GM19372 (cell line): ENCODE data around the gene SURF1.
"Not testable (repeated sequence)": the region's sequence is repeated elsewhere in the genome, so short reads cannot be mapped to it uniquely, and the experiment has no call there.

Source experiments
- ATAC-seq: cut with Tn5 transposase; IDR thresholded peaks from one replicate; pipeline ENCODE4 v1.9.1; 2021; ENCODE audit warnings: mild to moderate bottlenecking, low read depth, moderate library complexity; ENCODE audit not compliant: unreplicated experiment

SURF1 gene

DNA sequence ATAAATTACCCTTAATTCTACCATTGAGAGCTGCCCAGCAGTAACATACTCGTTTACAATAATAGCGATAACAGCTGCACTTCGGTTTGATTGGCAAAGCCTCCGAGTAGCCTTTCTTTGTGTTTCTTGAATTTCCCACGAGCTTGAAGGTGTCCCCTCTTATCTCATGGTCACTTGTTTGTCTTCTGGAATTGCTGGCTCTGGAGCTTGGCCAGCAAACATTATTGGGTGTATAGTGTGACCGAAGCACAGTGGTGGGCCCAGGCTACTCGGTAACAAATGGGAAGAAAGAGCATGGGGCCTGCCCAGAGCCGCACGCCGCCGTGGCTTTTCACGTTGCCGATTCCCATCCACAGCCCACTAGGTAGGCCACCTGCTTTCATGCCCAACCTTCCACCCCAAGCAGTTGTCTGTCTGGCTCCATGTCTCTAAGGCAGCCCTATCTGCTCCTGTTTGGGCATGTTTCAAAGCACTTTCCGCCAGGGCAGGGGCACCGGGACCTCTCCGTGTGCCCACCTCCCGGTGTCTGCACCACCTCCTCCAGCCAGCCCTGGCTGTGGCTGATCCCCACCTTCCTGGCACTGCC, 28.5 kb upstream of the SURF1 start:
- no peak for ATAC-seq

GRCh38 chr9:133383438-133383837, 27.2 kb upstream of the SURF1 start:
- no peak for ATAC-seq

DNA sequence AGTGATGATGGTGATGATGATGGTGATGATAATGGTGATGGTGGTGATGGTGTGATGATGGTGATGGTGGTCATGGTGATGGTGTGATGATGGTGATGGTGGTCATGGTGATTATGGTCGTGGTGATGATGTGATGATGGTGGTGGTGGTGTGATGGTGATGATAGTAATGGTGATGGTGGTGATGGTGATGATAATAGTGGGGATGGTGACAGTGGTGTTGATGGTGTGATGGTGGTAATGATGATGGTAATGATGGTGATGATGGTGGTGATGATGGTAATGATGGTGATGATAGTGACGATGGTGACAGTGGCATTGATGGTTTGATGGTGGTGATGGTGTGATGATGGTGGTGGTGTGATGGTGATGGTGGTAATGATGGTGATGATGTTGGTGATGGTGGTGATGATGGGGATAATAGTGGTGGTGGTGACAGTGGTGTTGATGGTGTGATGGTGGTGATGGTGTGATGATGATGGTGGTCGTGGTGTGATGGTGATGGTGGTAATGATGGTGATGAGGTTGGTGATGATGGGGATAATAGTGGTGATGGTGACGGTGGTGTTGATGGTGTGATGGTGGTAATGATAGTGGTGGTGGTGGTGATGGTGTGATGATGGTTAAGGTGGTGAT, 26.3 kb upstream of the SURF1 start:
- ATAC-seq: no peak

DNA sequence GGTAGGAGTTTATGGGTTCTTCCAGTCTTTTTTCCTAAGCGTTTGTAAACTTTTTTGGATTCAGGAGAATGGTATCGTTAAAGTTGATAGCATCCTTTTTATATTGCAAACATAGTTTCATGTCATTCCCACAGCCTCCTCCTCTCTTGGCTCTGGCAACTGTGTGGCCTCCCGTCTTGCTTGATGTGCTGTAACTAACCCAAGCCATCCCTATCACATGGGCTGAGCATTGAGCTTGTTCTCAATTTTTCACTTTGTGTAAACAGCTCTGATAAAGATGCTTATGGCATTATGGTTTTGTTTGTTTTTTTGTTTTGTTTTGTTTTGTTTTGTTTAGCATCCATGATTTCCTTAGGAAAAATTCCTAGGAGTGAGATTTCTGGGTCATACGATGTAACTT, 24.4 kb upstream of the SURF1 start:
- no peak for ATAC-seq

- ATAC-seq: no peak
Measured at GRCh38 chr9:133379153-133380086, 23.1 kb upstream of the SURF1 start.

DNA sequence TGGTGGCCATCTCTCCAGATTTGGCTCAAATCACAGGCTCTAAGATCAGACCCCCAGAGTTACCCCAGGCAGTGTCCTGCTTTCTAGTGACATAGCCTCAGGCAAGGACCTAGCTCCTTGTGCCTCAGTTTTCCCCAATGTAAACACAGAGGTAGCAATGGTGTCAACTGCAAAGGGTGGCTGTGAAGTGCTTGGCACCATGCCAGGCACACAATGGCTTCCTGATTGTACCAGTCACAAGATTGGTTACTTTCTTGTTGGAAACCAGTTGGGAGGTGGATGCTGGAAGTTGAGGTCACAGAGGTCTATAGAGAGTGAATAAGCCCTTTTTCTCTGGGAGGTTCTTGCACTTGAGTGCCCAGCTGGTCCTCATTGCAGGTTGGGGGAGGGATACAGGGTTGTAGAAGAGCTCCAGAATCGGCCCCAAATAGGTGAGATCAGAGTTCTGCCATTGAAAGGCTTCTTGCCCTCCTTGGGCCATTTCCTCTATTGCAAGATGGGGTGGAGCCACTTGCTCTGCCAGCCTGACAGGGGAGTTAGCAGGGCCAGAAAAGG, 22.2 kb upstream of the SURF1 start:
- ATAC-seq: no peak

- ATAC-seq: no peak
Measured at GRCh38 chr9:133377721-133378216, 21.5 kb upstream of the SURF1 start.

- ATAC-seq: not testable (repeated sequence)
Measured at GRCh38 chr9:133377280-133377679, 21.0 kb upstream of the SURF1 start.

DNA sequence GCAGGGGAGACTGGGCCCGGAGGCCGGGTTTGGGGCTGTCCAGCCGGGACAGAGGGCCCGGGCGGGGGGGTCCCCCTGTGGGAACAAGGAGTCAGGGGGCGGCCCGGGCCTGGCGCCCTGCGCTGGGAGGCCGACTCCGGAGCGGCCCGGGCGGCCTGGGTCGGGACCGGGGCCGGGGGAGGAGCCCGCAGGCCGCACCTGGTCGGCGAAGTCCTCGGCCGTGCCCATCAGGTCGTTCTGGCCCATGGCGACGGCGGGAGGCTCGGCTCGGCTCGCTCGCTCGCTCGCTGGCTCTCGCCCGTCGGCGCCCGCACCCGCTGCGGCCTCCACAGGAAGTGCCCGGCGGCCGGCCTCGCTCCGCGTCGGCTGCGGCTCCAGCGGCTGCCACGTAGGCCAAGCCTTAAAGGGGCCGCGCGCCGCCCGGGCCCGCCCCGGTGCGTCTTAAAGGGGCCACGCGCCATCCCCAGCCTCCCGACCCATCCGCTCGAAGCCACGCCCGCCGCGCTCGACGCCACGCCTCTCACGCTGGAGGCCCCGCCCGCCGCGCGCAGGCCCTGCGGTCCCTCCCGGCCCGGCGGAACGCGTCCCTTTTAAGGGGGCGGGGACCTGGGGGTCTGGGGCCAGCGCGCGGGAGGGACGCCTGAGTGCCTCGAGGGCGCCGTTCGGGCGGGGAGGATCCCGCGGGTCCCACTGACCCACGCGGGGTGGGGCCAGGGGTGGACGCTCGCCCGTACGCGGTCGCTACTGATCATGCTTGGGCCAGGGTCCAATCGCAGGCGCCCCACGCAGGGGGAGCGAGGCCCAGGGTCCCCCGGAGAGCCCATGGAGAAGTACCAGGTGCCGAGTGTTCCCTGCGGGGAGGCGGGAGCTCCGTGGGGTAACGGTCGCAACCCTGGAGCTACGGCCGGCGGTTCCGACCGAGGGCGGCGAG, 19.7 kb upstream of the SURF1 start, which contains the start of the genes STKLD1 and SURF4:
TSS of gene STKLD1 (plus strand) at position 643 of the 931 bp plus-strand sequence. CDS start at position 751, 108 bp downstream.
TSS of gene SURF4 (minus strand) at position 337 of the 931 bp plus-strand sequence. CDS start at position 246, 91 bp downstream.
- ATAC-seq: peak; percentile 93

GRCh38 chr9:133375116-133375723, 18.9 kb upstream of the SURF1 start:
- peak; percentile 1 for ATAC-seq

DNA sequence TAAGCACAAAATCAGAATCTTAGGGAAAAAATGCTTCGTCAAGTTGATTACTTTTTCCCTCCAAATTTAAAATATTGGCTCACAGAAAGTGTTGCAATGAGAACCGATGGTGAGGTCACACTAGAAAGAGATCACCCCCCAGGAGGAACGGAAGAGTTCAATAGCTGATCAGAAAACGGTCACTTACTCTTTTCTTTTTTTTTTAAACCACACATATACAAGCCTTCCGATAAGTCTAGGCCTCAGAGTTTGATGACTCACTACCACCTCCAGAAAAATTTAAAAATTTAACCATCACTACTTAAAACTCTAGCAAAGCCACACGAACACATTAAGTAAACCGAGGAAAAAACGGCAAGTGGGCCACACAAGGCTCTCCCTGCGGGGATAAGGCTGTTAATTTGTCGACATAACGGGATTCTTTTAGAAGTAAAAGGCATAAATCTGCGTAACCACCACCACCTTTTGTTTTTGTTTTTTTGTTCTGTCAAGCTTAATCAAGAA, 18.4 kb upstream of the SURF1 start:
- ATAC-seq: no peak

GRCh38 chr9:133372144-133372543, 15.9 kb upstream of the SURF1 start:
- no peak for ATAC-seq

GRCh38 chr9:133371261-133371711, 15.0 kb upstream of the SURF1 start:
- no peak for ATAC-seq

- no peak for ATAC-seq
Measured at GRCh38 chr9:133370685-133371084, 14.4 kb upstream of the SURF1 start.

DNA sequence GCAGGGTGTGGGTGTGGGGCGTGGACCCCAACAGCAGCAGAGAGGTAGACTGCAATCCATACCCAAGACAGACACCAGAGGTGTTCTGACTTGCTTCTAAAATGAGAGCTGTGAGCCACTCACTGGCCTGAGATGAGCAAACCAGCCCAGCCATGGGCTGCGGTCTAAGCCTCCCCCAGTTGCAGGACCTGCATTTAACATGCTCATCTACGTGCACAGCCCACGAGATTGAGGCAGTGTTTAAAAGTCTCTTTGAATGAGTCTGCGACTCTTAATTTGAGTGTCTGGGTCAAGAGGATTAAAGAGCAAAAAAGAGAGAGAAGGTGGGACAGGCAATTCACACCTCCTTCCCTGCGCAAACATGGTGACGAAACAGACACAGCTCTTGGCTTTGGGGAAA, 13.6 kb upstream of the SURF1 start:
- ATAC-seq: no peak

- no peak for ATAC-seq
Measured at GRCh38 chr9:133369422-133369821, 13.1 kb upstream of the SURF1 start.

GRCh38 chr9:133368249-133368881, 12.1 kb upstream of the SURF1 start:
- no peak for ATAC-seq

- ATAC-seq: no peak
Measured at GRCh38 chr9:133367778-133368177, 11.5 kb upstream of the SURF1 start.
